ENCODE results near the gene CTBP2. TPM values are rescaled to one million over a fixed set of nuclear protein-coding genes. Genes with fewer than 3 reads are reported as not detected.

CTBP2 gene
- 233 and 260 TPM in 2 replicates for total RNA-seq (2014; rRNA removed; shearing (Covaris generic))

GRCh38 chr10:125159932-125160855, at the start of gene CTBP2:
Gene CTBP2, minus strand, starts transcription at chr10:125160563.
- Histone ChIP-seq H3K27me3 (ENCODE audit: control insufficient read depth, insufficient read depth, low read length) (no peaks in the 10 kb centered on the region), H3K36me3 (replicated peaks; ENCODE audit: control insufficient read depth, insufficient read depth, low read length) (no peaks in the 10 kb centered on the region), H3K4me3 (ENCODE audit: insufficient read depth, low read depth, low read length) (peak within 1 kb of the TSS; percentile 79)
- DNase-seq, result peak; percentile 92

GRCh38 chr10:125209591-125210355, 49.4 kb upstream of the CTBP2 start:
- no peak overlapping the region for H3K4me3 ChIP-seq (ENCODE audit: insufficient read depth, low read depth, low read length)
- H3K36me3 ChIP-seq (replicated peaks; ENCODE audit: control insufficient read depth, insufficient read depth, low read length), result no peaks in the 10 kb centered on the region
- DNase-seq, result no peak
- no peaks in the 10 kb centered on the region for H3K27me3 ChIP-seq (ENCODE audit: control insufficient read depth, insufficient read depth, low read length)

- Histone ChIP-seq H3K36me3 (replicated peaks; ENCODE audit: control insufficient read depth, insufficient read depth, low read length) (no peaks in the 10 kb centered on the region), H3K27me3 (ENCODE audit: control insufficient read depth, insufficient read depth, low read length) (no peaks in the 10 kb centered on the region), H3K4me3 (ENCODE audit: insufficient read depth, low read depth, low read length) (no peak overlapping the region)
- DNase-seq, result no peak
Measured at GRCh38 chr10:125208854-125209565, 48.6 kb upstream of the CTBP2 start.

GRCh38 chr10:125206623-125207022, 46.3 kb upstream of the CTBP2 start:
- H3K4me3 ChIP-seq (ENCODE audit: insufficient read depth, low read depth, low read length), result no peak overlapping the region
- DNase-seq, result no peak
- H3K27me3 ChIP-seq (ENCODE audit: control insufficient read depth, insufficient read depth, low read length), result no peaks in the 10 kb centered on the region
- H3K36me3 ChIP-seq (replicated peaks; ENCODE audit: control insufficient read depth, insufficient read depth, low read length), result no peaks in the 10 kb centered on the region

GRCh38 chr10:125205431-125205830, 45.1 kb upstream of the CTBP2 start:
- H3K4me3 ChIP-seq (ENCODE audit: insufficient read depth, low read depth, low read length), result no peak overlapping the region
- no peak for DNase-seq
- H3K27me3 ChIP-seq (ENCODE audit: control insufficient read depth, insufficient read depth, low read length), result no peaks in the 10 kb centered on the region
- no peaks in the 10 kb centered on the region for H3K36me3 ChIP-seq (replicated peaks; ENCODE audit: control insufficient read depth, insufficient read depth, low read length)

GRCh38 chr10:125204400-125204799, 44.0 kb upstream of the CTBP2 start:
- no peak for DNase-seq
- H3K27me3 ChIP-seq (ENCODE audit: control insufficient read depth, insufficient read depth, low read length), result no peaks in the 10 kb centered on the region
- H3K4me3 ChIP-seq (ENCODE audit: insufficient read depth, low read depth, low read length), result no peak overlapping the region
- no peaks in the 10 kb centered on the region for H3K36me3 ChIP-seq (replicated peaks; ENCODE audit: control insufficient read depth, insufficient read depth, low read length)

- no peak for DNase-seq
- Histone ChIP-seq H3K4me3 (ENCODE audit: insufficient read depth, low read depth, low read length) (no peak overlapping the region), H3K27me3 (ENCODE audit: control insufficient read depth, insufficient read depth, low read length) (no peaks in the 10 kb centered on the region), H3K36me3 (replicated peaks; ENCODE audit: control insufficient read depth, insufficient read depth, low read length) (no peaks in the 10 kb centered on the region)
Measured at GRCh38 chr10:125203186-125203800, 42.9 kb upstream of the CTBP2 start.

- no peak for DNase-seq
- no peaks in the 10 kb centered on the region for H3K27me3 ChIP-seq (ENCODE audit: control insufficient read depth, insufficient read depth, low read length)
- no peak overlapping the region for H3K4me3 ChIP-seq (ENCODE audit: insufficient read depth, low read depth, low read length)
- no peaks in the 10 kb centered on the region for H3K36me3 ChIP-seq (replicated peaks; ENCODE audit: control insufficient read depth, insufficient read depth, low read length)
Measured at GRCh38 chr10:125201791-125202622, 41.6 kb upstream of the CTBP2 start.

GRCh38 chr10:125201108-125201524, 40.8 kb upstream of the CTBP2 start:
- H3K4me3 ChIP-seq (ENCODE audit: insufficient read depth, low read depth, low read length), result no peak overlapping the region
- no peaks in the 10 kb centered on the region for H3K27me3 ChIP-seq (ENCODE audit: control insufficient read depth, insufficient read depth, low read length)
- no peaks in the 10 kb centered on the region for H3K36me3 ChIP-seq (replicated peaks; ENCODE audit: control insufficient read depth, insufficient read depth, low read length)
- no peak for DNase-seq

- Histone ChIP-seq H3K36me3 (replicated peaks; ENCODE audit: control insufficient read depth, insufficient read depth, low read length) (no peaks in the 10 kb centered on the region), H3K4me3 (ENCODE audit: insufficient read depth, low read depth, low read length) (no peak overlapping the region), H3K27me3 (ENCODE audit: control insufficient read depth, insufficient read depth, low read length) (no peaks in the 10 kb centered on the region)
- no peak for DNase-seq
Measured at GRCh38 chr10:125200396-125200795, 40.0 kb upstream of the CTBP2 start.

GRCh38 chr10:125199270-125199669, 38.9 kb upstream of the CTBP2 start:
- H3K27me3 ChIP-seq (ENCODE audit: control insufficient read depth, insufficient read depth, low read length), result no peaks in the 10 kb centered on the region
- H3K4me3 ChIP-seq (ENCODE audit: insufficient read depth, low read depth, low read length), result no peak overlapping the region
- DNase-seq, result no peak
- H3K36me3 ChIP-seq (replicated peaks; ENCODE audit: control insufficient read depth, insufficient read depth, low read length), result no peaks in the 10 kb centered on the region

- H3K27me3 ChIP-seq (ENCODE audit: control insufficient read depth, insufficient read depth, low read length), result no peaks in the 10 kb centered on the region
- DNase-seq, result no peak
- H3K4me3 ChIP-seq (ENCODE audit: insufficient read depth, low read depth, low read length), result no peak overlapping the region
- H3K36me3 ChIP-seq (replicated peaks; ENCODE audit: control insufficient read depth, insufficient read depth, low read length), result no peaks in the 10 kb centered on the region
Measured at GRCh38 chr10:125194814-125195213, 34.5 kb upstream of the CTBP2 start.

- Histone ChIP-seq H3K36me3 (replicated peaks; ENCODE audit: control insufficient read depth, insufficient read depth, low read length) (no peaks in the 10 kb centered on the region), H3K27me3 (ENCODE audit: control insufficient read depth, insufficient read depth, low read length) (no peaks in the 10 kb centered on the region), H3K4me3 (ENCODE audit: insufficient read depth, low read depth, low read length) (no peak overlapping the region)
- DNase-seq, result peak; percentile 56
Measured at GRCh38 chr10:125193306-125193877, 33.0 kb upstream of the CTBP2 start.
